GM21717 (cell line): ENCODE results near the gene PGLYRP2.
"Not testable (repeated sequence)": the region's sequence is repeated elsewhere in the genome, so short reads cannot be mapped to it uniquely, and the experiment has no call there.

Experiments used
- ATAC-seq: cut with Tn5 transposase; IDR thresholded peaks from one replicate; pipeline ENCODE4 v1.9.1; 2021; ENCODE audit warnings: mild to moderate bottlenecking, moderate library complexity; ENCODE audit not compliant: unreplicated experiment

PGLYRP2 gene

GRCh38 chr19:15479391-15480345, at the start of gene PGLYRP2:
TSS of gene PGLYRP2 (minus strand) at chr19:15479501. CDS start at chr19:15479371, 130 bp downstream.
- ATAC-seq, result no peak

- no peak for ATAC-seq
These were observed 48.4 kb upstream of the PGLYRP2 start for GRCh38 chr19:15527705-15528104.

- ATAC-seq, result no peak
These were observed 47.1 kb upstream of the PGLYRP2 start for GRCh38 chr19:15526408-15526807.

GRCh38 chr19:15525291-15525690, 46.0 kb upstream of the PGLYRP2 start:
- ATAC-seq, result no peak

- ATAC-seq, result no peak
These were observed 45.5 kb upstream of the PGLYRP2 start for GRCh38 chr19:15524781-15525180.

GRCh38 chr19:15519433-15519976, 40.2 kb upstream of the PGLYRP2 start:
- ATAC-seq, result no peak

GRCh38 chr19:15517778-15518177, 38.5 kb upstream of the PGLYRP2 start:
- no peak for ATAC-seq

- no peak for ATAC-seq
These were observed 37.1 kb upstream of the PGLYRP2 start for GRCh38 chr19:15516363-15516762.

- ATAC-seq, result not testable (repeated sequence)
These were observed 35.9 kb upstream of the PGLYRP2 start for GRCh38 chr19:15515227-15515625.

- no peak for ATAC-seq
These were observed 32.5 kb upstream of the PGLYRP2 start for GRCh38 chr19:15511671-15512424.

GRCh38 chr19:15508035-15508710, 28.9 kb upstream of the PGLYRP2 start, which contains the start of gene CYP4F22:
TSS of gene CYP4F22 (plus strand) at chr19:15508525. CDS start at chr19:15525337, 16,812 bp downstream.
- ATAC-seq, result no peak

- ATAC-seq, result no peak
These were observed 28.1 kb upstream of the PGLYRP2 start for GRCh38 chr19:15507068-15508034.

GRCh38 chr19:15506074-15506571, 26.8 kb upstream of the PGLYRP2 start:
- ATAC-seq, result no peak

- no peak for ATAC-seq
These were observed 23.0 kb upstream of the PGLYRP2 start for GRCh38 chr19:15502264-15502663.

GRCh38 chr19:15501596-15501995, 22.3 kb upstream of the PGLYRP2 start:
- no peak for ATAC-seq

GRCh38 chr19:15498910-15499309, 19.6 kb upstream of the PGLYRP2 start:
- no peak for ATAC-seq

- no peak for ATAC-seq
These were observed 19.0 kb upstream of the PGLYRP2 start for GRCh38 chr19:15498156-15498858.

- ATAC-seq, result no peak
These were observed 15.8 kb upstream of the PGLYRP2 start for GRCh38 chr19:15495151-15495550.
